ENCODE results near the gene PSMC1. TPM values are rescaled to one million over a fixed set of nuclear protein-coding genes. Genes with fewer than 3 reads are reported as not detected.

Gene PSMC1
- polyA plus RNA-seq, 1 of the 3 experiments (the other 2 are of a cell fraction), result 102 TPM

DNA sequence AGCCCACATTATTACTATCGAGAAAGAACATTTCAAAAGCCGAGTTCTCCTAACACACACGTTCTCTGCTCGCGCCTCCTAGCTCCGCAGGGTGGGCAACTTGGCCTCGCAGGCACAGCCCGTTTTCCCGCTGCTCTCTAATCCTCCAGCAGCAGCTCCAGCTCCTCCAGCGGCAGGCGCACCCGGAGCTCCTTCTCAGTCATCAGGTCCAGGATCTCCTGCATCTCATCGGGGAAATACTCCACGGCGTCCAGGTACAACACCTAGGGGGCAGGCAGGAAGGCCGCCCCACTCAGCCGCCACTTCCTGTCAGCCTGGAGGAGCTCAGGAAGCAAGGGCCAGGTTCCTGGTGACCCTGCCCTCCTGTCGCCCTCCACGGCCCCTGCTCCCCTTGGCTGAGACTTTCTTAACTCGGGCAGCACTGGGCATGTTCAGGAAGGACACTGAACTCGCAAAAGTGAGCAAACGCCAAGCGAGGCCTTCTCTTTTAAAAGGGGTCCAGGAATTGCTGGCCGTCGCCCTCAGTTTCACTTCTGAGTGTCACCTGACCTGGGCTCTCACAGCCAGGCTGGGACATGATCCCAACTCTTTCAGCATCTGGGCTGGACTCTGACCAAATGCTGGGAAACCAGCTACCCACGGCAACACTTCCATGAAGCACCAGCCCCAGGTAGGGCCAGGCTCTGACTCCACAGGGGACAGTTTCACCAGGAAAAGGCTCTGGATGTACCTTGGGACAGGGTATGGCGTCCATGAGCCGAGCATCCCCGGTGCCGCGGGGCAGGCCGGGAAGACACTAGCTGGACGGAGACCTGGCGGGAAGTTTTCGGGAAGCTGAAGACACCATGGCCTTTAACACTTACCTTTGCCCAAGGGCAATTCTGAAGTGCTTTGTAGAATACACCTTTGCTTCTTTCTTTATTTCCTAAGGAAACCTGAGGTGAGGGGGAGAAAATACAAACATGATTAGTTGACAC is 22.1 kb downstream of the PSMC1 start:
- peaks cover 30% of the 10 kb centered on the region for H3F3A ChIP-seq (replicated peaks; ENCODE audit: insufficient read depth)
- no peak overlapping the region for H3K9ac ChIP-seq
- TF ChIP-seq, protein P1, sequence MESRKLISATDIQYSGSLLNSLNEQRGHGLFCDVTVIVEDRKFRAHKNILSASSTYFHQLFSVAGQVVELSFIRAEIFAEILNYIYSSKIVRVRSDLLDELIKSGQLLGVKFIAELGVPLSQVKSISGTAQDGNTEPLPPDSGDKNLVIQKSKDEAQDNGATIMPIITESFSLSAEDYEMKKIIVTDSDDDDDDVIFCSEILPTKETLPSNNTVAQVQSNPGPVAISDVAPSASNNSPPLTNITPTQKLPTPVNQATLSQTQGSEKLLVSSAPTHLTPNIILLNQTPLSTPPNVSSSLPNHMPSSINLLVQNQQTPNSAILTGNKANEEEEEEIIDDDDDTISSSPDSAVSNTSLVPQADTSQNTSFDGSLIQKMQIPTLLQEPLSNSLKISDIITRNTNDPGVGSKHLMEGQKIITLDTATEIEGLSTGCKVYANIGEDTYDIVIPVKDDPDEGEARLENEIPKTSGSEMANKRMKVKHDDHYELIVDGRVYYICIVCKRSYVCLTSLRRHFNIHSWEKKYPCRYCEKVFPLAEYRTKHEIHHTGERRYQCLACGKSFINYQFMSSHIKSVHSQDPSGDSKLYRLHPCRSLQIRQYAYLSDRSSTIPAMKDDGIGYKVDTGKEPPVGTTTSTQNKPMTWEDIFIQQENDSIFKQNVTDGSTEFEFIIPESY (IDR thresholded peaks at IDR 0.05; ENCODE audit: borderline replicate concordance, low read depth), result no peak
- TF ChIP-seq FOXM1 (IDR thresholded peaks at IDR 0.05; ENCODE audit: low read depth), result no peak
- no peak for TF ChIP-seq RCOR1 (IDR thresholded peaks at IDR 0.05; ENCODE audit: low read length)
- TF ChIP-seq SMC3 (IDR thresholded peaks at IDR 0.05; ENCODE audit: low read depth, low read length), result no peak
- no peak for TF ChIP-seq EP300 (IDR thresholded peaks at IDR 0.05; ENCODE audit: borderline replicate concordance in 1 of 2, low read depth in 1 of 2, low read length in 1 of 2)
- TF ChIP-seq, protein P2, sequence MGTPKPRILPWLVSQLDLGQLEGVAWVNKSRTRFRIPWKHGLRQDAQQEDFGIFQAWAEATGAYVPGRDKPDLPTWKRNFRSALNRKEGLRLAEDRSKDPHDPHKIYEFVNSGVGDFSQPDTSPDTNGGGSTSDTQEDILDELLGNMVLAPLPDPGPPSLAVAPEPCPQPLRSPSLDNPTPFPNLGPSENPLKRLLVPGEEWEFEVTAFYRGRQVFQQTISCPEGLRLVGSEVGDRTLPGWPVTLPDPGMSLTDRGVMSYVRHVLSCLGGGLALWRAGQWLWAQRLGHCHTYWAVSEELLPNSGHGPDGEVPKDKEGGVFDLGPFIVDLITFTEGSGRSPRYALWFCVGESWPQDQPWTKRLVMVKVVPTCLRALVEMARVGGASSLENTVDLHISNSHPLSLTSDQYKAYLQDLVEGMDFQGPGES (IDR thresholded peaks at IDR 0.05; ENCODE audit: low read depth, low read length), result no peak
- TF ChIP-seq, protein P3, sequence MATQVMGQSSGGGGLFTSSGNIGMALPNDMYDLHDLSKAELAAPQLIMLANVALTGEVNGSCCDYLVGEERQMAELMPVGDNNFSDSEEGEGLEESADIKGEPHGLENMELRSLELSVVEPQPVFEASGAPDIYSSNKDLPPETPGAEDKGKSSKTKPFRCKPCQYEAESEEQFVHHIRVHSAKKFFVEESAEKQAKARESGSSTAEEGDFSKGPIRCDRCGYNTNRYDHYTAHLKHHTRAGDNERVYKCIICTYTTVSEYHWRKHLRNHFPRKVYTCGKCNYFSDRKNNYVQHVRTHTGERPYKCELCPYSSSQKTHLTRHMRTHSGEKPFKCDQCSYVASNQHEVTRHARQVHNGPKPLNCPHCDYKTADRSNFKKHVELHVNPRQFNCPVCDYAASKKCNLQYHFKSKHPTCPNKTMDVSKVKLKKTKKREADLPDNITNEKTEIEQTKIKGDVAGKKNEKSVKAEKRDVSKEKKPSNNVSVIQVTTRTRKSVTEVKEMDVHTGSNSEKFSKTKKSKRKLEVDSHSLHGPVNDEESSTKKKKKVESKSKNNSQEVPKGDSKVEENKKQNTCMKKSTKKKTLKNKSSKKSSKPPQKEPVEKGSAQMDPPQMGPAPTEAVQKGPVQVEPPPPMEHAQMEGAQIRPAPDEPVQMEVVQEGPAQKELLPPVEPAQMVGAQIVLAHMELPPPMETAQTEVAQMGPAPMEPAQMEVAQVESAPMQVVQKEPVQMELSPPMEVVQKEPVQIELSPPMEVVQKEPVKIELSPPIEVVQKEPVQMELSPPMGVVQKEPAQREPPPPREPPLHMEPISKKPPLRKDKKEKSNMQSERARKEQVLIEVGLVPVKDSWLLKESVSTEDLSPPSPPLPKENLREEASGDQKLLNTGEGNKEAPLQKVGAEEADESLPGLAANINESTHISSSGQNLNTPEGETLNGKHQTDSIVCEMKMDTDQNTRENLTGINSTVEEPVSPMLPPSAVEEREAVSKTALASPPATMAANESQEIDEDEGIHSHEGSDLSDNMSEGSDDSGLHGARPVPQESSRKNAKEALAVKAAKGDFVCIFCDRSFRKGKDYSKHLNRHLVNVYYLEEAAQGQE (IDR thresholded peaks at IDR 0.05; ENCODE audit: low read depth, low read length), result no peak
- no peak for TF ChIP-seq ELF1 (IDR thresholded peaks at IDR 0.05)
- no peak for TF ChIP-seq YY1 (IDR thresholded peaks at IDR 0.05; ENCODE audit: low read depth)
- no peak for TF ChIP-seq MXI1 (IDR thresholded peaks at IDR 0.05; ENCODE audit: low read depth, low read length)
- no peak for TF ChIP-seq EZH2phosphoT487 (IDR thresholded peaks at IDR 0.05; ENCODE audit: borderline replicate concordance, low read depth)
- no peak for TF ChIP-seq SIN3A (IDR thresholded peaks at IDR 0.05; ENCODE audit: borderline replicate concordance, low read depth, low read length)
- TF ChIP-seq CHD2 (IDR thresholded peaks at IDR 0.05; ENCODE audit: low read length, partially characterized antibody), result no peak
- no peak for TF ChIP-seq TAF1 (IDR thresholded peaks at IDR 0.05; ENCODE audit: borderline replicate concordance, low read depth, low read length)
- TF ChIP-seq RFX5 (IDR thresholded peaks at IDR 0.05; ENCODE audit: low read length), result no peak
- no peak for TF ChIP-seq FOXJ3 (CRISPR knock-in tag; IDR thresholded peaks at IDR 0.05)
- no peak for TF ChIP-seq USF1 (IDR thresholded peaks at IDR 0.05; ENCODE audit: borderline replicate concordance, low read depth)
- CTCF ChIA-PET, result no interaction called here
- no peak for DNase-seq
- no peak overlapping the region for H3K4me3 ChIP-seq (ENCODE audit: low read depth in 2 of 2, low read length in 1 of 2)
- peaks cover 0 to 19% of the 10 kb centered on the region in 2 experiments; a peak in 1 of 4 replicates for H3K4me1 ChIP-seq (ENCODE audit: control insufficient read depth in 1 of 2, insufficient read depth in 2 of 2, low read depth in 1 of 2, low read length in 1 of 2)
- H3K36me3 ChIP-seq (replicated peaks in 1 of 2; ENCODE audit: control insufficient read depth in 1 of 2, insufficient read depth in 2 of 2, low read length in 1 of 2), result peaks cover 9 to 23% of the 10 kb centered on the region in 2 experiments
- no peaks in the 10 kb centered on the region for H3K9me3 ChIP-seq
- H3K9me2 ChIP-seq, result no peaks in the 10 kb centered on the region
- no peaks in the 10 kb centered on the region for H3K79me2 ChIP-seq (ENCODE audit: insufficient read depth)
- POLR2A ChIA-PET, result no interaction called here
- H3K27me3 ChIP-seq (ENCODE audit: insufficient read depth), result no peaks in the 10 kb centered on the region
- H2AFZ ChIP-seq (ENCODE audit: low read depth), result no peak overlapping the region
- 96% methylated on average over 30 of the region's 35 CpGs for WGBS (ENCODE audit: low lambda C conversion rate)
- no peak overlapping the region for H3K27ac ChIP-seq (ENCODE audit: low read depth in 2 of 2, low read length in 1 of 2)
- H4K20me1 ChIP-seq (ENCODE audit: insufficient read depth), result no peaks in the 10 kb centered on the region
- no peak overlapping the region for H3K4me2 ChIP-seq
